OCI-LY7 (cell line): ENCODE results near the gene GALNT14. TPM values are rescaled to one million over a fixed set of nuclear protein-coding genes. Genes with fewer than 3 reads are reported as not detected.

Experiments
- BruUV-seq: library from RNA; stranded (reverse); fragments of 400-500 nt; replicated peaks from 2 replicates; lab custom pipeline; 2021; lab: Mats Ljungman, UMichigan
- CTCF ChIA-PET: fragments of 300-600 bp; sonication (Branson Sonifier 250); formaldehyde crosslinking; loops from one replicate; lab custom pipeline; 2022; ENCODE audit warnings: antibody characterized with exemption; ENCODE audit not compliant: unreplicated experiment; lab: Charles Lee
- POLR2A ChIA-PET: fragments of 300-600 bp; sonication (Branson Sonifier 250); formaldehyde crosslinking; loops from one replicate; lab custom pipeline; 2022; ENCODE audit warnings: antibody characterized with exemption; lab: Charles Lee
- DNase-seq: peaks from one replicate; pipeline ENCODE4 v3.0.0-alpha.2; 2015; ENCODE audit warnings: low spot score
- H2AFZ ChIP-seq: fragments of 200-600 bp; sonication (generic), shearing (Covaris generic); 2 replicates; pipeline ENCODE4 v1.6.1; 2014; ENCODE audit warnings: mild to moderate bottlenecking, antibody characterized with exemption, low read length, moderate library complexity
- H3K27ac ChIP-seq: fragments of 200-600 bp; sonication (generic); 2 replicates; pipeline ENCODE4 v1.5.1; 2014; ENCODE audit warnings: mixed run types, low read depth, mild to moderate bottlenecking, moderate library complexity, low read length, inconsistent platforms; ENCODE audit not compliant: poor library complexity, severe bottlenecking
- H3K36me3 ChIP-seq: fragments of 200-600 bp; sonication (generic); 2 replicates; pipeline ENCODE4 v1.6.1; 2014; ENCODE audit warnings: mild to moderate bottlenecking, antibody characterized with exemption, low read length, moderate library complexity, mixed read lengths; ENCODE audit not compliant: insufficient read depth
- H3K4me1 ChIP-seq: fragments of 200-600 bp; sonication (generic); 2 replicates; pipeline ENCODE4 v1.5.1; 2014; ENCODE audit warnings: mild to moderate bottlenecking, low read length; ENCODE audit not compliant: insufficient read depth, poor library complexity, severe bottlenecking
- H3K4me2 ChIP-seq: fragments of 200-600 bp; sonication (generic); 2 replicates; pipeline ENCODE4 v1.6.1; 2014; ENCODE audit warnings: mild to moderate bottlenecking, low read length
- H3K4me3 ChIP-seq: fragments of 200-600 bp; sonication (generic); 2 replicates; pipeline ENCODE4 v1.5.1; 2014; ENCODE audit warnings: mild to moderate bottlenecking, low read depth, low read length; ENCODE audit not compliant: poor library complexity, severe bottlenecking
- H3K79me2 ChIP-seq: fragments of 200-600 bp; sonication (generic); 2 replicates; pipeline ENCODE4 v1.6.1; 2016; ENCODE audit warnings: low read depth, mild to moderate bottlenecking, low read length, moderate library complexity, mixed read lengths; ENCODE audit not compliant: insufficient read depth
- H3K9me2 ChIP-seq: fragments of 200-600 bp; sonication (generic); 2 replicates; pipeline ENCODE4 v1.6.1; 2016; ENCODE audit warnings: mild to moderate bottlenecking, low read length, mixed read lengths; ENCODE audit not compliant: insufficient read depth
- H3K9me3 ChIP-seq: fragments of 200-600 bp; sonication (generic); 2 replicates; pipeline ENCODE4 v1.6.1; 2014; ENCODE audit warnings: mild to moderate bottlenecking, mixed run types, low read length, mixed read lengths
- H4K20me1 ChIP-seq: fragments of 200-600 bp; sonication (generic); 2 replicates; pipeline ENCODE4 v1.6.1; 2014; ENCODE audit warnings: mild to moderate bottlenecking, antibody characterized with exemption, low read length, moderate library complexity, mixed read lengths; ENCODE audit not compliant: insufficient read depth
- EZH2phosphoT487 ChIP-seq: fragments of 200-600 bp; sonication (generic); IDR thresholded peaks from 2 replicates; pipeline ENCODE4 v1.6.1; 2018; ENCODE audit warnings: low read depth, borderline replicate concordance, mild to moderate bottlenecking, mixed run types, antibody characterized with exemption, low read length, moderate library complexity, mixed read lengths
- intact Hi-C: fragments of 100-400 bp; cut with micrococcal nuclease; formaldehyde crosslinking; loops from one replicate; pipeline ENCODE4 v1.10.0; 2022; ENCODE audit not compliant: unreplicated experiment
- total RNA-seq, 2 experiments: library from RNA; depleted of rRNA in 1 of 2; stranded (reverse); fragments of >200 nt in 1 of 2; shearing (Covaris generic) in 1 of 2; gene quantifications; 2 replicates each; pipeline ENCODE4 v1.2.3, GENCODE V29; 2014 to 2022
- TF ChIP-seq, protein P1 (sequence below): fragments of 200-600 bp; sonication (generic); conservative IDR thresholded peaks from 2 replicates; pipeline ENCODE4 v1.5.1; 2014; ENCODE audit warnings: mild to moderate bottlenecking, antibody characterized with exemption, low read length, moderate library complexity, mixed read lengths

GALNT14 gene
- total RNA-seq, 2 experiments from 2014 or later, result 14.8 to 25.6 TPM

- ChIA-PET POLR2A (no interaction called here), CTCF (no interaction called here)
- H3K4me1 ChIP-seq, result peaks cover 8% of the 10 kb centered on the region
- peaks cover 3% of the 10 kb centered on the region; the same call in 1 of the 2 replicates for H3K36me3 ChIP-seq
- no peak overlapping the region for H3K4me2 ChIP-seq
- TF ChIP-seq EZH2phosphoT487, result no peak
- TF ChIP-seq, protein P1, sequence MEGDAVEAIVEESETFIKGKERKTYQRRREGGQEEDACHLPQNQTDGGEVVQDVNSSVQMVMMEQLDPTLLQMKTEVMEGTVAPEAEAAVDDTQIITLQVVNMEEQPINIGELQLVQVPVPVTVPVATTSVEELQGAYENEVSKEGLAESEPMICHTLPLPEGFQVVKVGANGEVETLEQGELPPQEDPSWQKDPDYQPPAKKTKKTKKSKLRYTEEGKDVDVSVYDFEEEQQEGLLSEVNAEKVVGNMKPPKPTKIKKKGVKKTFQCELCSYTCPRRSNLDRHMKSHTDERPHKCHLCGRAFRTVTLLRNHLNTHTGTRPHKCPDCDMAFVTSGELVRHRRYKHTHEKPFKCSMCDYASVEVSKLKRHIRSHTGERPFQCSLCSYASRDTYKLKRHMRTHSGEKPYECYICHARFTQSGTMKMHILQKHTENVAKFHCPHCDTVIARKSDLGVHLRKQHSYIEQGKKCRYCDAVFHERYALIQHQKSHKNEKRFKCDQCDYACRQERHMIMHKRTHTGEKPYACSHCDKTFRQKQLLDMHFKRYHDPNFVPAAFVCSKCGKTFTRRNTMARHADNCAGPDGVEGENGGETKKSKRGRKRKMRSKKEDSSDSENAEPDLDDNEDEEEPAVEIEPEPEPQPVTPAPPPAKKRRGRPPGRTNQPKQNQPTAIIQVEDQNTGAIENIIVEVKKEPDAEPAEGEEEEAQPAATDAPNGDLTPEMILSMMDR, result no peak
- no peaks in the 10 kb centered on the region for H4K20me1 ChIP-seq
- no peak overlapping the region for H3K27ac ChIP-seq
- H2AFZ ChIP-seq, result no peak overlapping the region
- no peaks in the 10 kb centered on the region for H3K79me2 ChIP-seq
- H3K4me3 ChIP-seq, result no peak overlapping the region
- intact Hi-C loops, result no loop called here
- BruUV-seq, result no TSS peak
- H3K9me3 ChIP-seq, result no peaks in the 10 kb centered on the region
- DNase-seq, result no peak
- no peaks in the 10 kb centered on the region for H3K9me2 ChIP-seq
These were observed 198.9 kb downstream of the GALNT14 start for GRCh38 chr2:30939364-30939763.

DNA sequence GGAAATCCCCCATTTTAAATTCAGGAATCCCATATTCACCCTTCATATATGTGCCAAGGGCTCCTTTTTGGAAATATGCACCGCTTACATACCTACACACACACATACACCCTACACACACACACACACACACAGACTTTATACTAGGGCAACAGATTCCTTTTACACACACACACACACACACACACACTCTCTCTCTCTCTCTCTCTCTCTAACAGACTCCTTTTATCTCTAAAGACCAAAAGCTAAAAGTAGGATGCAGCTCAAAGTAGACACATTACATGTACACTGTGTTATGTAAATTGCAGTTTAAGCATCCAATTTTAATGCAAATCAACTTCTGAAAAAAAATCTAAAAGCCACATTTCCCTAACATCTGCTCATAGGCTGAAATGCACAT is 200.0 kb downstream of the GALNT14 start:
- Histone ChIP-seq H4K20me1 (no peaks in the 10 kb centered on the region), H3K9me3 (no peaks in the 10 kb centered on the region), H3K4me1 (peaks cover 8% of the 10 kb centered on the region), H2AFZ (no peak overlapping the region), H3K79me2 (no peaks in the 10 kb centered on the region), H3K9me2 (no peaks in the 10 kb centered on the region), H3K4me3 (no peak overlapping the region), H3K36me3 (peaks cover 3% of the 10 kb centered on the region; the same call in 1 of the 2 replicates), H3K4me2 (no peak overlapping the region), H3K27ac (no peak overlapping the region)
- intact Hi-C loops, result no loop called here
- no peak for DNase-seq
- ChIA-PET CTCF (no interaction called here), POLR2A (interaction anchor here (0.6 kb wide), 1 partner anchor 12 kb away, joined by 3 read pairs; no protein-coding TSS in a partner anchor)
- BruUV-seq, result no TSS peak
- no peak for TF ChIP-seq EZH2phosphoT487
- TF ChIP-seq, protein P1, result no peak

DNA sequence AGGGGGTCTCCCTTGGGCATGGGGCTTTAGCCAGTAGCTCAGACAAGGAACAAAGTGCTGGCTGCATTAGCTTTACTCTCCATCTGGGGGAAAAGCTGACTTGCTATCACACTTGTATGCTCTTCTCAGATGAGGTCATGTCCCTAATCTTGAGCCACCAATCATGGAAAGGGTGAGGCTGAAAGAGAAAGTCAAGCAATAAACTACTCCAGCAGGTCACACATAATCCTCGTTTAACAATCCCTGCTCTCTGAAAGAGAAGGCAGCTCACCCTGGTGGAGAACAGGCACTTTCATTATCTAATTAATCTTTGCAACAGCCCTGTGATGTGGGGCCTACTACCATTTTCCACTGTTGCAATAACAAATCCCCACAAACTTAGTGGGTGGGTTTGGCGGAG is 201.3 kb downstream of the GALNT14 start:
- no peak overlapping the region for H3K27ac ChIP-seq
- no peak for TF ChIP-seq EZH2phosphoT487
- TF ChIP-seq, protein P1, result no peak
- no TSS peak for BruUV-seq
- no peaks in the 10 kb centered on the region for H3K79me2 ChIP-seq
- no peaks in the 10 kb centered on the region for H3K9me3 ChIP-seq
- H3K4me3 ChIP-seq, result no peak overlapping the region
- peaks cover 3% of the 10 kb centered on the region; the same call in 1 of the 2 replicates for H3K36me3 ChIP-seq
- CTCF ChIA-PET, result no interaction called here
- no peak overlapping the region for H3K4me2 ChIP-seq
- H3K4me1 ChIP-seq, result peaks cover 8% of the 10 kb centered on the region
- intact Hi-C loops, result no loop called here
- POLR2A ChIA-PET, result interaction anchor here (0.9 kb wide), 1 partner anchor 12 kb away, joined by 3 read pairs; no protein-coding TSS in a partner anchor
- no peak for DNase-seq
- H3K9me2 ChIP-seq, result no peaks in the 10 kb centered on the region
- H4K20me1 ChIP-seq, result no peaks in the 10 kb centered on the region
- no peak overlapping the region for H2AFZ ChIP-seq
